Right cardiac atrium (tissue), 5 donors: Measurements from ENCODE around the gene PRKCE. TPM values are rescaled to one million over a fixed set of nuclear protein-coding genes. Genes with fewer than 3 reads are reported as not detected.

Source experiments
- ATAC-seq, 2 donors: fragments of 200-7000 bp; cut with Tn5 transposase; one replicate each; pipeline versions ENCODE4 v1.8.0 to v1.9.1; 2020; ENCODE audit warnings: moderate library complexity in 2 of 2, mild to moderate bottlenecking in 1 of 2
- DNase-seq, 3 donors: peaks; one replicate each; pipeline ENCODE4 v3.0.0-alpha.2; 2020
- H3K27ac ChIP-seq: one replicate; pipeline ENCODE4 v1.5.1; 2013; ENCODE audit warnings: mild to moderate bottlenecking, low read length, control low read depth, moderate library complexity
- H3K27me3 ChIP-seq: one replicate; pipeline ENCODE4 v1.6.1; 2013; ENCODE audit not compliant: control insufficient read depth, insufficient read depth
- H3K4me1 ChIP-seq: one replicate; pipeline ENCODE4 v1.6.1; 2013; ENCODE audit warnings: low read length; ENCODE audit not compliant: control insufficient read depth, insufficient read depth
- H3K4me3 ChIP-seq: one replicate; pipeline ENCODE4 v1.5.1; 2013; ENCODE audit warnings: low read length, control low read depth
- H3K9me3 ChIP-seq: one replicate; pipeline ENCODE4 v1.6.1; 2013; ENCODE audit warnings: low read length; ENCODE audit not compliant: control insufficient read depth
- WGBS: extraction: QIAGEN DNeasy Blood & Tissue Kit; methylation state at CpG from one replicate; pipeline ENCODE4 v1.1.7; 2013; 5-methylcytosine and 5-hydroxymethylcytosine counted together
- intact Hi-C, 4 donors: fragments of 100-400 bp; cut with DNase I; formaldehyde crosslinking; loops; one replicate each; pipeline versions ENCODE4 v1.11.0 to v1.14.0; 2022 to 2023
- polyA plus RNA-seq: library from polyadenylated mRNA; stranded (reverse); fragments of 200-250 nt; gene quantifications from one replicate; pipeline ENCODE4 v1.2.3, GENCODE V29; 2013
- total RNA-seq, 4 donors: library from RNA; stranded (reverse); fragmentation: NEBNext Ultra II Directional; extraction: Animal tissue kit (Norgen Biotek cat#: 25700); gene quantifications; one replicate each; pipeline ENCODE4 v1.2.1, GENCODE V29; 2021
- donor health status: healthy with polysubstance abuse.
- donor health status: DM: no; HTN: yes; CAD: no.
- donor health status: DM: no; HTN: no; CAD: no.
- donor health status: DM: no; HTN: yes; CAD: no; lungs with severe emphysema.
- donor health status: DM: yes; HTN: yes; CAD: no.

The PRKCE gene
- total and polyA plus RNA-seq, 5 donors, result 5.5 to 19.7 (median 18.7) TPM

- intact Hi-C loops, result loop anchor here (2.0 to 5.0 kb wide), 4 partner anchors 122 to 287 kb away; no protein-coding TSS in a partner anchor
- WGBS, result under 1% methylated on average over 66 of the region's 66 CpGs
- peak; percentile 68 to 76 for ATAC-seq
- Histone ChIP-seq H3K9me3 (no peaks in the 10 kb centered on the region), H3K4me1 (peaks cover 8% of the 10 kb centered on the region), H3K27me3 (no peaks in the 10 kb centered on the region), H3K27ac (peak overlapping the region; percentile 97), H3K4me3 (peak overlapping the region; percentile 89)
- peak; percentile 80 to 93 (median 92) for DNase-seq
These were observed 1.3 kb upstream of the PRKCE start for GRCh38 chr2:45649858-45650811.

GRCh38 chr2:45650851-45651414 lies 542 bp upstream of the PRKCE start:
- ATAC-seq (peak; percentile 81 to 89), DNase-seq (peak; percentile 93 to 98 (median 96))
- intact Hi-C loops, result loop anchor here in 2 of 4 donors (5.0 kb wide), 1 partner anchor 121 kb away; no protein-coding TSS in a partner anchor
- no peaks in the 10 kb centered on the region for H3K27me3 ChIP-seq
- WGBS, result under 1% methylated on average over 79 of the region's 79 CpGs
- peak overlapping the region; percentile 89 for H3K4me3 ChIP-seq
- H3K4me1 ChIP-seq, result peaks cover 8% of the 10 kb centered on the region
- no peaks in the 10 kb centered on the region for H3K9me3 ChIP-seq
- peak overlapping the region; percentile 97 for H3K27ac ChIP-seq

GRCh38 chr2:45652090-45653031 lies 886 bp downstream of the PRKCE start:
- Histone ChIP-seq H3K4me1 (peaks cover 8% of the 10 kb centered on the region), H3K4me3 (peak overlapping the region; percentile 89), H3K27ac (no peak overlapping the region), H3K9me3 (no peaks in the 10 kb centered on the region), H3K27me3 (no peaks in the 10 kb centered on the region)
- WGBS, result under 1% methylated on average over 53 of the region's 53 CpGs
- DNase-seq, result peak; percentile 61 to 80 (median 78)
- peak in 1 of 2 donors; percentile 26 for ATAC-seq
- intact Hi-C loops, result loop anchor here in 2 of 4 donors (5.0 kb wide), 1 partner anchor 120 kb away; no protein-coding TSS in a partner anchor

DNA sequence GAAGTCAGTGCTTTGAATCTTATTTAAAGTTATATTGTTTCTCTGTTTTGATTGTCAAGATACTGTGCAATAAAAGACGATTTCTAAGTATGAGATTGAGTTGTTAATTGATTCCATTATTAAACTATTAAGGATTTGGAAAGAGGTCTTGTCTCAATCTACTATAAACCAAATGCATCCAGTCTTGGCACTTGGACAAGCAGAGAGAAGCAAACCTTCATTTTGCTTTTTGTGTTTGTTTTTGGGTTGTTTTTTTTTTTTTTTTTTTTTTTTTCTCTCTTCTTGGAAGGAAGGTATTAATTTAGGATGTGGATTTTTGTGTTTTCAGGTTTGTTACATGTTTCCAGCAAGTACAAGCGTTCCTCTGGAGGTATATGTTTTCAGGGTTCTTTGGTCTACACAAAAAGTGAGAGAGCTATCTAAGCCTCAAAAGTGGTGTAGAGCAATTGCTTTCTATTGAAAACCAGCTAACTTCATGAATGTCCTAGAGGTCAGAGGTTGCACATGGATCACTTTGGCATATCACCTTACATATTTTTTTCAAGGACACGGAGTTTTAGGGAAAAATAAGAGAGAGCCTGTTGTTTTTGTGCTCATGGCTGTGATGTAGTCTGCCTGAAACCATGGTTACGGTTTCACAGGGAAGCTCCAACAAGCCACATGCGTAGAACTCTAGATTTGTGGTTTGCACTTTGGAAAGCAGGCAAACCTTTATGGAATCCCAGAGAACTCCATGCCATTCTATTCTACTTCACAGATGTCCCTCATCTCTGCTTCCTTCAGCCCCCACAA lies 1.8 kb downstream of the PRKCE start:
- 74% methylated on average over 5 of the region's 5 CpGs for WGBS
- Histone ChIP-seq H3K27ac (no peak overlapping the region), H3K4me1 (peaks cover 8% of the 10 kb centered on the region), H3K27me3 (no peaks in the 10 kb centered on the region), H3K9me3 (no peaks in the 10 kb centered on the region), H3K4me3 (peak overlapping the region; percentile 89)
- no peak for DNase-seq
- ATAC-seq, result no peak
- intact Hi-C loops, result loop anchor here in 2 of 4 donors (5.0 kb wide), 1 partner anchor 119 kb away; no protein-coding TSS in a partner anchor

DNA sequence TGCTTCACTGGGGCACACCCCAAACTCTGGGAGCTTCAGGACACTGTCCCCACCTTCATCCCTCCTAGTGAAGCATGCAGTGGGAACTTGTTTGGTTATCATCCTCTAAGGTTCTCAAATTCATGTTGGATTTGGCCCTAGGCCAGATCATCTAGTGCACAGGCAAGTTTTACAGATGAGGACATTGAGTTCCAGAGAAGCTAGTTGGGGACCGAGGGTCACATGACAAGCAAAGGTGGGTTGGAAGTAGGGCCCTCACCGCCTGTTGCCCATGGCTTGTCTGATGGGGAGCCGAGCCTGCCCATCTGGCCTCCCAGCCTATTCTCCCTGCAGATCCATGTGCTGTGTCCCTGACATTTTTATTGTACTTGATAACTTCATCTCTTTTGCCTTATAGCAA lies 2.8 kb downstream of the PRKCE start:
- intact Hi-C loops, result loop anchor here in 2 of 4 donors (5.0 kb wide), 1 partner anchor 118 kb away; no protein-coding TSS in a partner anchor
- ATAC-seq, result no peak
- H3K4me3 ChIP-seq, result no peak overlapping the region
- DNase-seq, result no peak
- no peak overlapping the region for H3K27ac ChIP-seq
- no peaks in the 10 kb centered on the region for H3K27me3 ChIP-seq
- H3K9me3 ChIP-seq, result no peaks in the 10 kb centered on the region
- 93% methylated on average over 3 of the region's 3 CpGs for WGBS
- H3K4me1 ChIP-seq, result peaks cover 8% of the 10 kb centered on the region

- ATAC-seq (no peak), DNase-seq (no peak)
- no peak overlapping the region for H3K27ac ChIP-seq
- 69% methylated on average over 2 of the region's 2 CpGs for WGBS
- H3K9me3 ChIP-seq, result no peaks in the 10 kb centered on the region
- H3K4me1 ChIP-seq, result no peaks in the 10 kb centered on the region
- no peak overlapping the region for H3K4me3 ChIP-seq
- H3K27me3 ChIP-seq, result no peaks in the 10 kb centered on the region
- intact Hi-C loops, result no loop called here
These were observed 10.4 kb downstream of the PRKCE start for GRCh38 chr2:45661828-45662227.

GRCh38 chr2:45664635-45665261 lies 13.3 kb downstream of the PRKCE start:
- Histone ChIP-seq H3K9me3 (no peaks in the 10 kb centered on the region), H3K27ac (no peak overlapping the region), H3K4me1 (peaks cover 5% of the 10 kb centered on the region), H3K4me3 (no peak overlapping the region), H3K27me3 (no peaks in the 10 kb centered on the region)
- DNase-seq, result no peak
- ATAC-seq, result no peak
- intact Hi-C loops, result no loop called here
- 53% methylated on average over 2 of the region's 2 CpGs for WGBS

DNA sequence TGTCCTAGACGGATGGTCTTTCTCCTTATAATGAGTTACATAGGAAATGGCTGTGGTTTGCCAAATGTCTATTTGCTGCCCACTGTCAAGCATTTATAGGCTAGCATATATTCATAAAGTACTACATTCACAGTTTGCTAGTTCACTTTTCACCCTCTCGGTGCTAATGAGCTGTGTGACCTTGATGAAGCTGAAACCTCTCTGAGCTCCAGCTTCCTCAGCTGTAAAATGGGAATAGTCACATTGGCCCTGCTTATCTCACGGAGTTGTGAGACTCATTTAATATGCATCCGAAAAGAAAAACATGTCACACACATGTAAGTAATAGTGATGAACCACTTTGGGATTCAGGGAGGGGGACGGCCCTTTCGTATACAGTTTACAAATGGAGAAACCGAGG lies 17.0 kb downstream of the PRKCE start:
- no peak overlapping the region for H3K4me3 ChIP-seq
- H3K4me1 ChIP-seq, result peaks cover 5% of the 10 kb centered on the region
- ATAC-seq, result no peak
- 65% methylated on average over 7 of the region's 7 CpGs for WGBS
- H3K9me3 ChIP-seq, result no peaks in the 10 kb centered on the region
- intact Hi-C loops, result no loop called here
- H3K27ac ChIP-seq, result no peak overlapping the region
- no peak for DNase-seq
- H3K27me3 ChIP-seq, result no peaks in the 10 kb centered on the region

DNA sequence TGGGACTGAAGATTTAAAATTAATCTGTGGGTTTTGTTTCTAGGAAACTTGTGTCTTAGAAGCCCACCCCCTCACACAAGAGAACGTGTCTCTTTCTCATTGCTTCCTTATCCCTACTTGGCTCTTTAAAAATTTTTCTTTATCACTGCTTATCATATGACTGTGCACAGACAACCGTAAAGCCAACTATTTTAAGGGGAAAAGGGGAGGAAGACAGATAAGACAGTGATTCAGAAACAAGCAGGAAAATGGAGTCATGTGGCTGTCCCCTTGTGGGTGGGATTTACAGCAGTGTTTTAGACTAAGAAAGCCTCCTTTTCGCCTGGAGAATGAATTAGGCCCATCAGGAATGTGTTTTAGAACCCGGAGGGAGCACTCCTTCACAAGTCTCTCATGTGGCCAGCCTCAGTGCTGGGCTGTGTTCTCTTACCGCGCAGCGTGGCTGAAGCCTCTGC lies 17.6 kb downstream of the PRKCE start:
- no peaks in the 10 kb centered on the region for H3K27me3 ChIP-seq
- H3K4me1 ChIP-seq, result peaks cover 5% of the 10 kb centered on the region
- no peak overlapping the region for H3K4me3 ChIP-seq
- ATAC-seq (peak; percentile 87 to 95), DNase-seq (peak in 2 of 3 donors; percentile 17 to 39)
- intact Hi-C loops, result no loop called here
- peak overlapping the region; percentile 80 for H3K27ac ChIP-seq
- H3K9me3 ChIP-seq, result no peaks in the 10 kb centered on the region
- WGBS, result 25% methylated on average over 7 of the region's 7 CpGs
